T-helper 2 cell treated with Interferon-gamma antibody and Interleukin-4, amounts not matched to agents 100 ng/mL and 5 ng/mL, for 36 hours (primary cell): ENCODE measurements around the gene CYP3A7. TPM values are rescaled to one million over a fixed set of nuclear protein-coding genes. Genes with fewer than 3 reads are reported as not detected.
"Not testable (repeated sequence)": the region's sequence is repeated elsewhere in the genome, so short reads cannot be mapped to it uniquely, and the experiment has no call there.

Experiments used
- intact Hi-C: fragments of 100-400 bp; cut with micrococcal nuclease; formaldehyde crosslinking; loops from one replicate; pipeline ENCODE4 v1.15.1; 2023
- total RNA-seq: library from RNA; stranded (reverse); gene quantifications from 2 replicates; pipeline ENCODE4 v1.2.3, GENCODE V29; 2022

Gene CYP3A7
- total RNA-seq, 1 donor from 2014 or later, result not detected

- intact Hi-C loops, result no loop called here
Observed at GRCh38 chr7:99669782-99670181, 65.2 kb downstream of the CYP3A7 start.

DNA sequence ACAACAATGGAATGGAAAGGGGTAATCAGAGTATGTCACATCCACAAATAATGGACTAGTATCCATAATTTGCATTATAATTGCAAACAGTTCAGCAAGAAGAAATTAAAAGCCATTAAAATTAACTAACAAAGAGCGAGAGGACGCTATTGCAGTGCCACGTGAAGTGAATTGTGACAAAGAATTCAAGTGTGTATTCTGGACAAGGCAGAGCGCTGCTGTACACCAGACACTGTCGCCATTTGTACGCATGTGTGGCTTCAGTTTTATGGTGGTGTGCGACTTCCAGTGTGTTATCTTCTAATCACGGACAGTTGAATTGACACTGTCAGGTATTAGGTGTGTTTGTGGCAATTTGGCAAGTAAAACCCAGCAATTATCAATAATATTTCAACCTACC lies 66.5 kb downstream of the CYP3A7 start:
- intact Hi-C loops, result no loop called here

DNA sequence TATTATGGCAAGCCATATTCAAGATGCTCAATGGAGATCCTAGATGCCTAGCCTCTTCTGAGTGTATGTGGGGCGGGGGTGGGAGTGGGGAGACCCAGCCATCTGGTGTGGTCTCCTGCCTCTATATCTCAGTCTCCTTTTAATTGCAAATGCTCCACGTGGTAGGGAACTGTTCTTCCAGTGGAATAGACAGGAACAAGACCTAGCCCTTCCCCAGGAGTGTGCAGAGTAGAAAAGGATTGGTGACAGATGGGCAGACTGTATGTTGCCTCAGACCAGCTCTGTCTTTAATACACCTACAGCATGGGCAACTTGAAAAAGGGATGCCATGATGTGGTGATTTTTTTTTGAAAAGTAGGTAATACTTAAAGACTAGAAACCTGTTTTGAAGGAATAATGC lies 67.8 kb downstream of the CYP3A7 start:
- intact Hi-C loops, result no loop called here

DNA sequence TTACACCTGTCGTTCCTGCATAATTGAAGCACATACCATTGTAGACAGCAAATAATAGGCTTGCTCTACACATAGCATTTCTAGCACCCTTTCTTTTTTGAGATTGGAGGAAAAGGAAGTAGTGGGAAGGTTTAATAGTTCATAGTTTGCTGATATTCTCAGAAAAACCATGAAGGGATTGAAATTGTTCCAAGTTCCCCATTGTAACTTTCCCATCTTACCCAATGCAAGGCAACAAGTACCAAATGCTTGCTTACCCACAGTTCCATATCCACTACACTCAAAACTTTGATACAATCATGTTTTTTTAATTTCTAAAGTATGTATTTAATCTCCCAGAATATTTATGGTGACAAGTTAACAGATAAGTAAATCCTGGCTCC lies 69.0 kb downstream of the CYP3A7 start:
- intact Hi-C loops, result no loop called here

- intact Hi-C loops, result no loop called here
Observed at GRCh38 chr7:99665312-99666012, 69.5 kb downstream of the CYP3A7 start.

- intact Hi-C loops, result not testable (repeated sequence)
Observed at GRCh38 chr7:99657879-99658278, 77.1 kb downstream of the CYP3A7 start.

Other genes with a start within 250 kb of the CYP3A7 start
- 47.7 and 48.5 TPM in 2 replicates for gene ZNF394, start 234.9 kb downstream of the CYP3A7 start, total RNA-seq
- gene ZKSCAN5, start 230.5 kb downstream of the CYP3A7 start, total RNA-seq, result 11.4 and 11.6 TPM in 2 replicates
- 5.2 and 5.7 TPM in 2 replicates for gene FAM200A, start 183.1 kb downstream of the CYP3A7 start, total RNA-seq
- gene ZNF655, start 176.6 kb downstream of the CYP3A7 start, total RNA-seq, result 89.8 and 94.6 TPM in 2 replicates
- 1.2 and 2.4 TPM in 2 replicates for gene TMEM225B, start 136.9 kb downstream of the CYP3A7 start, total RNA-seq
- 31.1 and 32.0 TPM in 2 replicates for gene ZSCAN25, start 118.2 kb downstream of the CYP3A7 start, total RNA-seq
- gene CYP3A5, start 55.2 kb downstream of the CYP3A7 start, total RNA-seq, result not detected in 2 replicates
- gene CYP3A4, start 49.0 kb upstream of the CYP3A7 start, total RNA-seq, result not detected in 2 replicates
- gene CYP3A43, start 92.8 kb upstream of the CYP3A7 start, total RNA-seq, result not detected in 2 replicates
- gene OR2AE1, start 141.8 kb upstream of the CYP3A7 start, total RNA-seq, result 0.30 TPM in 1 of 2 replicates, not detected in the other
- 27.3 and 28.3 TPM in 2 replicates for gene TRIM4, start 184.3 kb upstream of the CYP3A7 start, total RNA-seq
- 0.14 and 0.16 TPM in 2 replicates for gene GJC3, start 194.4 kb upstream of the CYP3A7 start, total RNA-seq
- gene AZGP1, start 240.8 kb upstream of the CYP3A7 start, total RNA-seq, result not detected in 2 replicates